HepG2 (cell line): Measurements from ENCODE around the gene NFIC. TPM values are rescaled to one million over a fixed set of nuclear protein-coding genes. Genes with fewer than 3 reads are reported as not detected.
A peak's percentile ranks its signal among the peaks of the same experiment; 100 is the strongest.

ENCODE experiments used
- ATF6 ChIP-seq: sonication (generic); formaldehyde crosslinking; conservative IDR thresholded peaks from 2 replicates; pipeline ENCODE4 v1.4.0; 2020; ENCODE audit warnings: missing genetic modification reagents
- CBX1 ChIP-seq: IDR thresholded peaks from one replicate; pipeline ENCODE4 v1.6.1; 2016; ENCODE audit warnings: antibody characterized with exemption, low read depth
- GMEB1 ChIP-seq: sonication (generic); formaldehyde crosslinking; IDR thresholded peaks from 2 replicates; pipeline ENCODE4 v1.5.1; 2020; ENCODE audit warnings: missing genetic modification reagents, mild to moderate bottlenecking, borderline replicate concordance
- JUNB ChIP-seq: sonication (generic); formaldehyde crosslinking; IDR thresholded peaks from 2 replicates; pipeline ENCODE4 v1.8.0; 2022; ENCODE audit warnings: missing genetic modification reagents, mild to moderate bottlenecking, borderline replicate concordance
- MAX ChIP-seq: IDR thresholded peaks from 2 replicates; pipeline ENCODE4 v1.6.1; 2012; ENCODE audit warnings: inconsistent platforms
- MTF1 ChIP-seq: sonication (generic); formaldehyde crosslinking; IDR thresholded peaks from 2 replicates; pipeline ENCODE4 v1.5.0; 2020; ENCODE audit warnings: missing genetic modification reagents
- TFDP1 ChIP-seq: IDR thresholded peaks from 2 replicates; pipeline ENCODE4 v1.6.1; 2016; ENCODE audit warnings: missing compliant biosample characterization, missing genetic modification reagents, borderline replicate concordance
- TOE1 ChIP-seq: sonication (generic); formaldehyde crosslinking; IDR thresholded peaks from 2 replicates; pipeline ENCODE4 v1.4.0; 2020; ENCODE audit warnings: mild to moderate bottlenecking, missing genetic modification reagents
- ZNF407 ChIP-seq: sonication (generic); formaldehyde crosslinking; IDR thresholded peaks from one replicate; pipeline ENCODE4 v1.5.1; 2020; ENCODE audit warnings: mild to moderate bottlenecking, missing genetic modification reagents; ENCODE audit errors: not compliant biosample characterization
- ZNF431 ChIP-seq: sonication (generic); formaldehyde crosslinking; IDR thresholded peaks from 2 replicates; pipeline ENCODE4 v1.9.0; 2022; ENCODE audit warnings: missing genetic modification reagents, low read depth, mild to moderate bottlenecking, borderline replicate concordance
- ZNF503 ChIP-seq: sonication (generic); formaldehyde crosslinking; IDR thresholded peaks from 2 replicates; pipeline ENCODE4 v1.4.0; 2020; ENCODE audit warnings: missing genetic modification reagents
- polyA plus RNA-seq, 8 experiments: library from polyadenylated mRNA; depleted of rRNA in 3 of 8; stranded (reverse) in 7 of 8; unstranded in 1 of 8; fragments of >200 nt; fragmentation: Illumina TruSeq in 4 of 8; extraction: Trizol in 4 of 8; gene quantifications; 2 replicates each; pipeline versions ENCODE4 v1.2.1 to v1.2.3, GENCODE V29; 2011 to 2016; ENCODE audit warnings: low read depth in 4 of 8, missing spikeins in 1 of 8, mixed read lengths in 1 of 8; ENCODE audit not compliant: insufficient read depth in 1 of 8
- total RNA-seq, 5 experiments: library from RNA; depleted of rRNA; stranded (reverse); fragments of >200 nt; fragmentation: Illumina TruSeq; extraction: Trizol; gene quantifications; 2 replicates each; pipeline ENCODE4 v1.2.3, GENCODE V29; 2016; ENCODE audit warnings: low read depth in 1 of 5

Gene NFIC
- total and polyA plus RNA-seq, 2 of the 13 experiments (the other 11 are each of a cell fraction or from before 2014, with no cell fraction given) = 1.3 to 2.5 TPM

- TF ChIP-seq GMEB1 (no peak), JUNB (CRISPR knock-in tag) (no peak), ZNF431 (no peak), CBX1 (no peak), MAX (peak; percentile 73), TFDP1 (CRISPR knock-in tag) (peak; percentile 18; the same call in 1 of the 2 replicates), ZNF407 (CRISPR knock-in tag) (no peak), ZNF503 (no peak), ATF6 (CRISPR knock-in tag) (no peak), TOE1 (no peak), MTF1 (CRISPR knock-in tag) (no peak)
These were observed 607 bp downstream of the NFIC start (continued) for GRCh38 chr19:3366753-3367627.
